GM06990 (cell line): Measurements from ENCODE around the gene CHMP4A.

ENCODE experiments used
- DNase-seq: peaks from one replicate; pipeline ENCODE4 v3.0.0-alpha.2; 2011; ENCODE audit not compliant: insufficient read length; ENCODE audit errors: extremely low read depth
- H3K27me3 ChIP-seq: replicated peaks from 2 replicates; pipeline ENCODE4 v1.6.0; 2011; ENCODE audit warnings: low read length; ENCODE audit not compliant: control insufficient read depth, insufficient read depth
- H3K36me3 ChIP-seq: 2 replicates; pipeline ENCODE4 v1.5.1; 2011; ENCODE audit warnings: low read length; ENCODE audit not compliant: control insufficient read depth, insufficient read depth
- H3K4me3 ChIP-seq: replicated peaks from 2 replicates; pipeline ENCODE4 v1.5.1; 2011; ENCODE audit warnings: low read depth, mild to moderate bottlenecking, control low read depth, low read length
- CTCF ChIP-seq: IDR thresholded peaks from 2 replicates; pipeline ENCODE4 v1.5.1; 2011; ENCODE audit warnings: low read length, control low read depth, mild to moderate bottlenecking, inconsistent platforms; ENCODE audit not compliant: insufficient read depth, poor library complexity, severe bottlenecking

CHMP4A gene

GRCh38 chr14:24164518-24164991 is 48.7 kb downstream of the CHMP4A start:
- DNase-seq: no peak
- H3K36me3 ChIP-seq: peaks cover 47% of the 10 kb centered on the region
- TF ChIP-seq CTCF: no peak
- H3K4me3 ChIP-seq: no peak overlapping the region
- H3K27me3 ChIP-seq: no peaks in the 10 kb centered on the region

- no peak for TF ChIP-seq CTCF
- no peak for DNase-seq
- H3K4me3 ChIP-seq: peak overlapping the region; percentile 96
- H3K36me3 ChIP-seq: peaks cover 56% of the 10 kb centered on the region
- H3K27me3 ChIP-seq: no peaks in the 10 kb centered on the region
Observed at GRCh38 chr14:24162093-24162492, 51.2 kb downstream of the CHMP4A start.

GRCh38 chr14:24160850-24161804 is 52.2 kb downstream of the CHMP4A start, which contains the start of gene IRF9:
IRF9 (plus strand) TSS chr14:24161265; CDS start chr14:24162145, 880 bp downstream.
- peaks cover 56% of the 10 kb centered on the region for H3K36me3 ChIP-seq
- peak within 1 kb of the TSS; percentile 96 for H3K4me3 ChIP-seq
- TF ChIP-seq CTCF: peak; percentile 88
- H3K27me3 ChIP-seq: no peaks in the 10 kb centered on the region
- DNase-seq: peak; percentile 90

GRCh38 chr14:24160499-24160849 is 52.8 kb downstream of the CHMP4A start:
- no peak for DNase-seq
- Histone ChIP-seq H3K36me3 (peaks cover 53% of the 10 kb centered on the region), H3K4me3 (no peak overlapping the region), H3K27me3 (no peaks in the 10 kb centered on the region)
- no peak for TF ChIP-seq CTCF

- DNase-seq: no peak
- H3K27me3 ChIP-seq: no peaks in the 10 kb centered on the region
- peaks cover 53% of the 10 kb centered on the region for H3K36me3 ChIP-seq
- TF ChIP-seq CTCF: no peak
- no peak overlapping the region for H3K4me3 ChIP-seq
Observed at GRCh38 chr14:24159777-24160498, 53.4 kb downstream of the CHMP4A start.
